Mucosa of rectum (tissue), 2 donors: ENCODE measurements around the gene KCNE4.

Source experiments
- H3K27ac ChIP-seq, 2 donors: one replicate each; pipeline ENCODE4 v1.7.0; 2013; ENCODE audit warnings: inconsistent platforms in 2 of 2, low read depth in 2 of 2, low read length in 2 of 2
- H3K27me3 ChIP-seq, 2 donors: one replicate each; pipeline ENCODE4 v1.7.0; 2013; ENCODE audit warnings: low read length in 2 of 2; ENCODE audit not compliant: control insufficient read depth in 2 of 2, insufficient read depth in 2 of 2
- H3K36me3 ChIP-seq, 2 donors: one replicate each; pipeline ENCODE4 v1.7.0; 2013; ENCODE audit warnings: low read length in 2 of 2; ENCODE audit not compliant: control insufficient read depth in 2 of 2, insufficient read depth in 2 of 2
- H3K4me1 ChIP-seq, 2 donors: one replicate each; pipeline ENCODE4 v1.7.0; 2013; ENCODE audit warnings: low read length in 2 of 2, mild to moderate bottlenecking in 1 of 2; ENCODE audit not compliant: control insufficient read depth in 2 of 2, insufficient read depth in 2 of 2
- H3K4me3 ChIP-seq, 2 donors: one replicate each; pipeline ENCODE4 v1.7.0; 2013; ENCODE audit warnings: low read length in 2 of 2
- H3K9ac ChIP-seq, 2 donors: one replicate each; pipeline ENCODE4 v1.7.0; 2013; ENCODE audit warnings: low read length in 2 of 2, low read depth in 1 of 2, mild to moderate bottlenecking in 1 of 2
- H3K9me3 ChIP-seq, 2 donors: one replicate each; pipeline ENCODE4 v1.7.0; 2013; ENCODE audit warnings: low read length in 2 of 2; ENCODE audit not compliant: control insufficient read depth in 2 of 2
- donor health status: healthy.
- donor health status: Normal muscosa, but diverticular disease.

KCNE4 gene

GRCh38 chr2:223051693-223052289 lies at the start of gene KCNE4:
TSS of gene KCNE4 (plus strand) at chr2:223052190. CDS start at chr2:223052831, 641 bp downstream.
- H3K27me3 ChIP-seq = no peaks in the 10 kb centered on the region
- H3K9ac ChIP-seq = peak within 1 kb of the TSS; percentile 10 to 47
- H3K4me1 ChIP-seq = peaks cover 0 to 6% of the 10 kb centered on the region in 2 donors
- no peaks in the 10 kb centered on the region for H3K36me3 ChIP-seq
- H3K27ac ChIP-seq = peak within 1 kb of the TSS; percentile 61 to 71
- H3K9me3 ChIP-seq = no peaks in the 10 kb centered on the region
- peak within 1 kb of the TSS; percentile 62 to 64 for H3K4me3 ChIP-seq

- no peak overlapping the region for H3K9ac ChIP-seq
- H3K27ac ChIP-seq = no peak overlapping the region
- no peaks in the 10 kb centered on the region for H3K27me3 ChIP-seq
- no peaks in the 10 kb centered on the region for H3K36me3 ChIP-seq
- H3K4me1 ChIP-seq = no peaks in the 10 kb centered on the region
- no peaks in the 10 kb centered on the region for H3K9me3 ChIP-seq
- H3K4me3 ChIP-seq = no peak overlapping the region
Measured at GRCh38 chr2:223003191-223003590, 48.8 kb upstream of the KCNE4 start.

DNA sequence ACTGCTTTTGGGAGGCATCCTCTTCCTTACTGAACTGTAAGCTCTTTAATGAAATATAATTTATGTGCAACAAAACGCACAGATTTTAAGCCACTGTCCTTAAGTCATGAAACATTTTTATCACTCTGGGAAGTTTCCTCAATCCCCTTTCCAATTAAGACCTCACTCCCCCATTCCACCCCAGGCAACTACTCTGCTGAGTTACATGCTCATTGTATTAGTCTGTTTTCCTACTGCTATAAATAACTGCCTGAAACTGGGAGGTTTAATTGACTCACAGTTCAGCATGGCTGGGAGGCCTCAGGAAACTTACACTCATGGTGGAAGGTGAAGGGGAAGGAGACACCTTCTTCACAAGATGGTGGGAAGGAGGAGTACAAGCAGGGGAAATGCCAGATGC lies 46.5 kb upstream of the KCNE4 start:
- no peaks in the 10 kb centered on the region for H3K27me3 ChIP-seq
- no peaks in the 10 kb centered on the region for H3K4me1 ChIP-seq
- no peak overlapping the region for H3K4me3 ChIP-seq
- H3K27ac ChIP-seq = no peak overlapping the region
- H3K9me3 ChIP-seq = no peaks in the 10 kb centered on the region
- no peaks in the 10 kb centered on the region for H3K36me3 ChIP-seq
- no peak overlapping the region for H3K9ac ChIP-seq

- H3K36me3 ChIP-seq = no peaks in the 10 kb centered on the region
- no peak overlapping the region for H3K4me3 ChIP-seq
- no peak overlapping the region for H3K27ac ChIP-seq
- no peak overlapping the region for H3K9ac ChIP-seq
- no peaks in the 10 kb centered on the region for H3K4me1 ChIP-seq
- no peaks in the 10 kb centered on the region for H3K27me3 ChIP-seq
- no peaks in the 10 kb centered on the region for H3K9me3 ChIP-seq
Measured at GRCh38 chr2:223007531-223007930, 44.5 kb upstream of the KCNE4 start.

GRCh38 chr2:223008162-223008561 lies 43.8 kb upstream of the KCNE4 start:
- Histone ChIP-seq H3K27ac (no peak overlapping the region), H3K27me3 (no peaks in the 10 kb centered on the region), H3K4me3 (no peak overlapping the region), H3K4me1 (no peaks in the 10 kb centered on the region), H3K36me3 (no peaks in the 10 kb centered on the region), H3K9ac (no peak overlapping the region), H3K9me3 (no peaks in the 10 kb centered on the region)

DNA sequence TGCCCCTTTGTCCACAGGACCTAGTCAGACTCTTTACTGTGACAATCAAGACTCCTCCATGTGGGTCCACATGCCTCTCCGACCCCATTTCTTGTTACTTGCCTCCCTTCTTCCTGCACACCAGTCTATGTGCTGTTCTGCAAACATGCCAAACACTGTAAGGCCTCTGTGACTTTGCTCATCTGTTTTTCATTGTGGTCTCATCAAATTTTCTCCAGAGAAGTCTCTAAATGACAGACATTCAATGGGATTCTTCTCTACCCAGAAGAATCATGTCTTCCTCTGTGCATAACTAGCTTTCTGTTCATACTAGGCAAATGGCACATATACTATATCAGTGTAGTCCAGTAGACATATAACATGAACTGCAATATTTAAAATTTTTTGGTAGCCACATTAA lies 43.0 kb upstream of the KCNE4 start:
- H3K4me1 ChIP-seq = no peaks in the 10 kb centered on the region
- H3K36me3 ChIP-seq = no peaks in the 10 kb centered on the region
- no peak overlapping the region for H3K9ac ChIP-seq

DNA sequence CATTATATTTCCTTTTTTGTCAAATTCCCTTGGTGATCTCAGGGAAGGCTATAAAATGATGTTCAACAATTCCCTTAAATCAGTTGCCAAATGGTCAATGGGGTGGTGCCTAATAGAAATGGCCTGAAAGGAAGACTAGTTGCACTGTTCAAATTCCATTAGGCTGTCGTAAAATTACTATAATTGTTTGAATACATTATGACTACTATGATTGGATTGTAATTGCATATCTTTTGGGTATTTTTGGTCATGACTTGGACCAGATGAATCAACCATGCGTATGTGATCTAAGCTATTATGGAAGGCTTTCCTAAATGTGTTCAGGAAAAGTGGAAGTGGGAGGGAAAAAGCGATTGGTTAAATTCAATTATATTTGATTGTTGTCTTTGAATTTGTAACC lies 41.3 kb upstream of the KCNE4 start:
- H3K9ac ChIP-seq = no peak overlapping the region
- H3K27ac ChIP-seq = no peak overlapping the region
- no peaks in the 10 kb centered on the region for H3K36me3 ChIP-seq
- H3K4me3 ChIP-seq = no peak overlapping the region
- no peaks in the 10 kb centered on the region for H3K4me1 ChIP-seq
- H3K27me3 ChIP-seq = no peaks in the 10 kb centered on the region
- no peaks in the 10 kb centered on the region for H3K9me3 ChIP-seq

More for the DNA sequence above, 43.0 kb upstream of the KCNE4 start:
- no peak overlapping the region for H3K4me3 ChIP-seq
- no peaks in the 10 kb centered on the region for H3K9me3 ChIP-seq
- H3K27ac ChIP-seq = no peak overlapping the region
- no peaks in the 10 kb centered on the region for H3K27me3 ChIP-seq

DNA sequence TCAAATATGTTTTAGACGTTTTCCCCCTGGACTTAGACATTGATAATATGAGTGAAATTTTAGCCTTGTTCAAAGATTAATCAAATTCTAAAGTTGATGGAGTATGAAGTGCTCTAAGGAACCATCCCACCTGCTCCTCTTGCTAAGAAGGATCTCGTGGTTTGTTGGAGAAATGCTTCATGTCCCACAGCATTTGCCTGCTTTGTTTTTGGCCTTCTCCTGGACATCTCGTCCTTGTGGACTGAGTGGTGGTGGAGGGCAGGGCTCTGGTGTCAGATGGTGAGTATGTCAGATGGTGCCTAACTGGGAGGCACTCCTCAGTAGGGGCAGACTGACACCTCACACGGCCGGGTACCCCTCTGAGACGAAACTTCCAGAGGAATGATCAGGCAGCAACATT lies 39.7 kb upstream of the KCNE4 start:
- Histone ChIP-seq H3K4me3 (no peak overlapping the region), H3K27ac (no peak overlapping the region), H3K27me3 (no peaks in the 10 kb centered on the region), H3K4me1 (no peaks in the 10 kb centered on the region), H3K9me3 (no peaks in the 10 kb centered on the region), H3K36me3 (no peaks in the 10 kb centered on the region), H3K9ac (no peak overlapping the region)

DNA sequence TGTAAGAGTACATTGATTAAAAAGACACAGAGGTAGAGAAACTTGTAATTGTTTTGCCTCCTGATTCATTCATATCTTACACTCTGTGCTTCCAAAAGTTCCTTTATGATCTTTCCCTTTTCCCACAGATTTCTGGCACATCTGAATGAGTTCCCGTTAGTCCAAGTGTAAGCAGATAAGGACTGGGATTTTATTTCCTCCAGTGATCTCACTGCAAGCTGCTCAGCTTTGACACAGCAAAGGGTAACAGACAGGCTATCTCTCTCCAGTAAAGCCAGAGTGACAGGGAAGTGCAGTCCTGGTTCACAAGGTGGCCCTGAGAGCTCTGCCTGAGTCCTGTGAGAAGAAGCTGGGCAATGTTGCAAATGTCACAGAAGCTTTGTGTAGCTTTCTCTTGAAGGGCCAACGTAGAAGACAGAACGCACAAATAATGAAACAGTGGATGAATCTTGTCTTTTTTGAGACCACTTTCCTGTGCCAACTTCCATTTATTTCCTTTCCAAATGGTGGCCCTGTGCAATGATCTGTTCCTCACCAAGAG lies 32.5 kb upstream of the KCNE4 start:
- H3K9ac ChIP-seq = no peak overlapping the region
- H3K4me3 ChIP-seq = no peak overlapping the region
- no peak overlapping the region for H3K27ac ChIP-seq
- no peaks in the 10 kb centered on the region for H3K9me3 ChIP-seq
- no peaks in the 10 kb centered on the region for H3K27me3 ChIP-seq
- no peaks in the 10 kb centered on the region for H3K36me3 ChIP-seq
- no peaks in the 10 kb centered on the region for H3K4me1 ChIP-seq

DNA sequence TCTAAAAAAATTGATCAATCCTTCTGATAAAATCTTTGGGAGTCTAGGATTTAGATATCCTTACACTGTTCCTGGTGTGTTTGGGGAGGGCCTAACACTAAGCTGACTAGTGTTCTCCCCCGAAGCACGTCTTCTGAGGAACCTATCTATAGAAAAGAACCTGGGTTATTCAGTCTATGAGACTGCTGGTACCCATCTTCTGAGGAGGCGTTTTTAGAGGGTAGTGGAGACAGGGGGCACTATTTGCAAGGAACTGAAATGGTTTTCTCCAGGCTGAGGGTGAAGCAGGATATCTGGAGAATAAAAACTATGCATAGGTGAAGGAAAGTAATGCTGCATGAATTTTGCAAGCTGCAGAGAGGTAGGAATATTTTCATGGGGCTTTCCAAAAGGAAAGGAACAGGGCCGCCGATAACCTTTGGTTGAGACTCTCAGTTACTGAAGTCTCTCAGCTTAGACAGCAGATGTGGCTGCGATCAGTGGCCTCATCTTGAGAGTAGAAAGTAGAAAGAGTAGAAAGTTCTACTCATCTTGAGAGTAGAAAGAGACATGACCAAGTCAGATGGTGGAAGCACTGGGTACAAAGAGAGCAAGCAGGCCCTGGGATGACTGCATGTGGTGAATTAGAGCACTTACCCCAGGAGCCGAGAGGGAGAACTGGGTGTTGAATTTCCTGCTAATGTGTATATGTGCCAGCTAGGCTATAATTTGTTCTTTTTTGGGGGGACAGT lies 31.8 kb upstream of the KCNE4 start:
- H3K4me3 ChIP-seq = no peak overlapping the region
- H3K4me1 ChIP-seq = no peaks in the 10 kb centered on the region
- no peak overlapping the region for H3K9ac ChIP-seq
- no peaks in the 10 kb centered on the region for H3K36me3 ChIP-seq
- no peaks in the 10 kb centered on the region for H3K27me3 ChIP-seq
- no peak overlapping the region for H3K27ac ChIP-seq
- no peaks in the 10 kb centered on the region for H3K9me3 ChIP-seq
